ENCODE results near the gene MOB2. TPM values are rescaled to one million over a fixed set of nuclear protein-coding genes. Genes with fewer than 3 reads are reported as not detected.

Gene MOB2
- total RNA-seq, 4 donors from 2014 or later: 27.3 to 64.9 (median 34.1) TPM

DNA sequence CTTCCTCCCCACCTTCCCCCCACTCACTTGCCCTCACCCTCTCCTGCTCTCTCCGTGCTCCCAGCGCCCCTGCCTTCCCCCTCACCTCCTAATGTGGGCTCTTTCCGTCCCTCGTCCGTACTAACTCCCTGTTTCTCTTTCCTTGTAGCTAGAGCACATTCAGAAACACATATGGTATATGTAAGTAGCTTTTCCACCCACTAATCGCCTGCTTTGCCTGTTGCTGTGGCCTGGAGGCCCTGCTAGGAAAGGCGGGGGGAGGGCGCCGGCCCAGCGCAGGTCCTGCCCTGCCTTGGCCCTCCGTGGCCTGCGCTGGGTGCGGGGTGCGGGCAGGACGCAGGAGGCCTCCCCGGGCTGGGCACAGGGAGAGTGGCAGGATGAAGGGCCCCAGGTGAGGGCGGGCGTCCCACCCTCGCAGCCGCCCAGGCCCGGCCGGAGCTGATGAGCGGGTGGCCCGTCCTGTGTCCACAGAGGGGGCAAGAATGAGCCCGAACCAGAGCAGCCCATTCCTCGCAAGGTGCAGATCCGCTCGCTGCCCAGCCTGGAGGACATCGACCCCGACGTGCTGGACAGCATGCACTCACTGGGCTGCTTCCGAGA, 41.7 kb downstream of the MOB2 start:
- TF ChIP-seq, protein P1, sequence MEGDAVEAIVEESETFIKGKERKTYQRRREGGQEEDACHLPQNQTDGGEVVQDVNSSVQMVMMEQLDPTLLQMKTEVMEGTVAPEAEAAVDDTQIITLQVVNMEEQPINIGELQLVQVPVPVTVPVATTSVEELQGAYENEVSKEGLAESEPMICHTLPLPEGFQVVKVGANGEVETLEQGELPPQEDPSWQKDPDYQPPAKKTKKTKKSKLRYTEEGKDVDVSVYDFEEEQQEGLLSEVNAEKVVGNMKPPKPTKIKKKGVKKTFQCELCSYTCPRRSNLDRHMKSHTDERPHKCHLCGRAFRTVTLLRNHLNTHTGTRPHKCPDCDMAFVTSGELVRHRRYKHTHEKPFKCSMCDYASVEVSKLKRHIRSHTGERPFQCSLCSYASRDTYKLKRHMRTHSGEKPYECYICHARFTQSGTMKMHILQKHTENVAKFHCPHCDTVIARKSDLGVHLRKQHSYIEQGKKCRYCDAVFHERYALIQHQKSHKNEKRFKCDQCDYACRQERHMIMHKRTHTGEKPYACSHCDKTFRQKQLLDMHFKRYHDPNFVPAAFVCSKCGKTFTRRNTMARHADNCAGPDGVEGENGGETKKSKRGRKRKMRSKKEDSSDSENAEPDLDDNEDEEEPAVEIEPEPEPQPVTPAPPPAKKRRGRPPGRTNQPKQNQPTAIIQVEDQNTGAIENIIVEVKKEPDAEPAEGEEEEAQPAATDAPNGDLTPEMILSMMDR (IDR thresholded peaks at IDR 0.05): no peak
- ATAC-seq (ENCODE audit: low FRiP score) (no peak), DNase-seq (ENCODE audit: low spot score) (no peak)

DNA sequence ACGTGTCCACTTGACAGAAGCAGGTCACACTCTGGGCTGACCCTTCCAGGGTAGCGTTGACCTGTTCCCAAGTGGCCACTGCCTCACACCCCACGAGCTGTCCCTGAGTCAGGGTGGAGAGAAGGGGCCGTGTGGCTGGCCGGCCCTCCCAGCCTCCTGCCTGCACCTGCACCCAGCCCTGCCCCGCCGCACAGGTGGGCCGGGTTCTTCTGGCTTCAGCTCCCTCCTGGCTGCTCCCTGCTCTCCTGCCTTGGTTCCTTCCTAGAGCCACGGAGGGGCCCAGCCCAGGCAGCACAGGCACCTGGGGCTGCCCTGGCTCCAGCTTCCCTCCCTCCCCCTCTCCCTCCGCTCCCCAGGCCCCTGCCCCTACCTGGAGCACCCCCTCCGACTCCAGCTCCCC, 42.3 kb downstream of the MOB2 start:
- ATAC-seq (ENCODE audit: low FRiP score) (no peak), DNase-seq (ENCODE audit: low spot score) (no peak)
- TF ChIP-seq, protein P1 (IDR thresholded peaks at IDR 0.05): no peak

DNA sequence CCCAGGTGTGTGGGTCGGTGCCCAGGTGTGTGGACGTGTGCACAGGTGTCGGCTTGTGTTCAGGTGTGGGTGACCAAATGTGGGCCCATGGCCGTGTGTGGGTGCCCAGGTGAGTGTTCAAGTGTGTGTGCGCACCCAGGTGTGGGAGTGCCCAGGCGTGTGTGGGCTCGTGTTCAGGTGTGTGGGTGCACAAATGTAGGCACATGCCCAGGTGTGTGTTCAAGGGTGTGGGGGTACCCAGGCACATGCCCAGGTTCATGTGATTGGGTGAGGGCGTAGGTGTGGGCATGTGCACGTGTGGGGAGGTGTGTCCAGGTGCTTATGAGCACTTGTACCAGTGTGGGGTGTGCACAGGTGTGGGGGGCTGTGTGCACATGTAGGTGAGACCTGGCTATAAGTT, 42.8 kb downstream of the MOB2 start:
- TF ChIP-seq, protein P1 (IDR thresholded peaks at IDR 0.05): no peak
- DNase-seq (ENCODE audit: low spot score) (no peak), ATAC-seq (ENCODE audit: low FRiP score) (no peak)

DNA sequence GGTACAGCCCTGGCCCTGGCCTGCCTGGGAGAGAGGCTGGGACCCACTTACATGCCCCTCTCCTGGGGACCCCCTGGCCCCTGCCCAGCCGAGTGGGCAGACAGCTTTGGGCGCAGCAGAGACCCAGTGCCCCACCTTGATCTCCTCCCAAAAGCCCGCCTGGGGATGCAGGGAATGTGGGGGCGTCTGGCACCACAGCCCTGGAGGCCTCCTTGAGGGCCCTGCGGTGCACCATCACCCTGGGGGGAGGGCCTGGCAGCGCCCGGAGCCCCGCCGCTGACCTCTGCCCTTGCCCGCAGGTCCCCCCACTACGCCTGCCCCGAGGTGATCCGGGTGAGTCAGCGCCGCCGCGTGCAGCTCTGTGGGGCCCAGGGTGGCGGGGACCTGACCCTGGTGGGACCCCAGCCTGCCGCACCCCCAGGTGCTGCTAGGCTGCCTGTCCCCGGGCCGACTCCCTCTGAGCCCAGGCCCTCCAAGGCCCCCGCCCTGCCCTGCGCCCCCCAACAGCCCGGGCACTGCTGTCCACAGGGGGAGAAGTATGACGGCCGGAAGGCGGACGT, 43.7 kb downstream of the MOB2 start:
- no peak for ATAC-seq (ENCODE audit: low FRiP score)
- TF ChIP-seq, protein P1 (IDR thresholded peaks at IDR 0.05): no peak
- DNase-seq (ENCODE audit: low spot score): no peak

DNA sequence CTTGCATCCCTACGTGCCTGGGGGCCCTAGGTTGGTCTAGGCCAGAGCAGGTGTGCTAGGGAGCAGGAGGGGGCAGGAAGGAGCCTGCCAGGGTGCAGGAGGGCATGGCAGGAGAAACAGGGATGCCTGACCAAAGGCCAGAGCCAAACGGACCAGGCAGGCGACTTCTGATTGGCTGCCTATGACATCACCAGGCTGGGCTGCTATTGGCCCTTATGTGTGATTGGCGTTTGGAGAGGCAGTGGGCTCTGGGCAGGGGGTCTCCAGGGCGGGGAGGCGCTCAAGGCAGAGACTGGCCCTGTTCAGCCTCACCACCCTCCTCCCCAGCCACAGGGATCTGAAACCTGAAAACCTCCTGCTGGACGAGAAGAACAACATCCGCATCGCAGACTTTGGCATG, 44.4 kb downstream of the MOB2 start:
- TF ChIP-seq, protein P1 (IDR thresholded peaks at IDR 0.05): no peak
- ATAC-seq (ENCODE audit: low FRiP score) (no peak), DNase-seq (ENCODE audit: low spot score) (no peak)

DNA sequence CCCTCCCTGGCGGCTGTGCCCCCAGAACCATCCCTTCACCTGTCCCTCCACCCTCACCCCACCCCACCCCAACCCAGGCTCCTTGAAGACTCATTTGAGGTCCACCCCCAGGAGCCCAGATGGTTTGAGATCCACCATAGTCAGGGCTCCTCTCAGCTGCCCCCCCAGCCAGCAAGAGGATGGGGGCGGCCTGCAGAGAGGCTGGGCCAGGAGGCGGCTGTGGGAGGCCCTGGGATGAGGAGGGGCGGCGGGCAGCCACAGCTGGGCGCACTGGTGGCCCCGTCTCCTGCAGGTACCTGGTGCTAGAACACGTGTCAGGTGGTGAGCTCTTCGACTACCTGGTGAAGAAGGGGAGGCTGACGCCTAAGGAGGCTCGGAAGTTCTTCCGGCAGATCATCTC, 46.1 kb downstream of the MOB2 start:
- DNase-seq (ENCODE audit: low spot score) (no peak), ATAC-seq (ENCODE audit: low FRiP score) (no peak)
- TF ChIP-seq, protein P1 (IDR thresholded peaks at IDR 0.05): no peak

DNA sequence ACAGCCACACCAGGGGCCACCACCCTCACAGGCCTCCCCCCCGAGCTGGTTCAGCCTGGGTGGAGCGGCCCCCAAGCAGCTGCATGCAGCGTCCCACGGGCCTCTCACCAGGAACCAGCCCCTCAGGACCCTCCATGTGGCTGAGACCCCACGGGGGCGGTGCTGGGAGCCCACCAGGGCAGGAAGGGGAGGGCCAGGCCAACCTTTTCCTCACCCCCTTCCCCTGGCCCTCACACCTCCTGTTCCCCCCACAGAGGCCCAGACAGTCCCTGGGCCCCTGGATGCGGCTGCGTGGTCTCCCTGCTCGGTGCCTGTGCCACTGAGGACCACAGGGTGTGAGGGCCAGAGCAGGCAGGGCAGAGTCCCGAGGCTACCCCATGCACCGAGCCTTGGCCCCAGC, 46.5 kb downstream of the MOB2 start:
- no peak for DNase-seq (ENCODE audit: low spot score)
- TF ChIP-seq, protein P1 (IDR thresholded peaks at IDR 0.05): no peak
- no peak for ATAC-seq (ENCODE audit: low FRiP score)
